GM21786 (cell line): Measurements from ENCODE around the gene CTNNA1.

ENCODE experiments used
- ATAC-seq: cut with Tn5 transposase; IDR thresholded peaks from one replicate; pipeline ENCODE4 v1.9.1; 2021; ENCODE audit not compliant: unreplicated experiment

Gene CTNNA1

GRCh38 chr5:138849882-138850281 is 96.7 kb downstream of the CTNNA1 start:
- ATAC-seq, result no peak

GRCh38 chr5:138850865-138851435 is 97.7 kb downstream of the CTNNA1 start:
- ATAC-seq, result no peak

- ATAC-seq, result no peak
Observed at GRCh38 chr5:138853132-138853531, 99.9 kb downstream of the CTNNA1 start.

GRCh38 chr5:138867011-138867410 is 113.8 kb downstream of the CTNNA1 start:
- ATAC-seq, result no peak

- no peak for ATAC-seq
Observed at GRCh38 chr5:138869038-138869437, 115.8 kb downstream of the CTNNA1 start.

GRCh38 chr5:138869763-138870500 is 116.7 kb downstream of the CTNNA1 start:
- no peak for ATAC-seq

GRCh38 chr5:138870611-138871010 is 117.4 kb downstream of the CTNNA1 start:
- ATAC-seq, result no peak

- ATAC-seq, result no peak
Observed at GRCh38 chr5:138872841-138873465, 119.7 kb downstream of the CTNNA1 start.

GRCh38 chr5:138873466-138874221 is 120.4 kb downstream of the CTNNA1 start:
- ATAC-seq, result no peak

- ATAC-seq, result no peak
Observed at GRCh38 chr5:138874241-138874640, 121.0 kb downstream of the CTNNA1 start.

GRCh38 chr5:138874771-138875551 is 121.7 kb downstream of the CTNNA1 start, which contains the start of gene LRRTM2:
Gene LRRTM2 (minus strand): TSS chr5:138875335. CDS start chr5:138874911, 424 bp downstream.
- no peak for ATAC-seq

GRCh38 chr5:138875552-138875875 is 122.3 kb downstream of the CTNNA1 start:
- no peak for ATAC-seq

GRCh38 chr5:138875946-138876345 is 122.7 kb downstream of the CTNNA1 start:
- no peak for ATAC-seq

- no peak for ATAC-seq
Observed at GRCh38 chr5:138876811-138877210, 123.6 kb downstream of the CTNNA1 start.

- no peak for ATAC-seq
Observed at GRCh38 chr5:138878437-138879235, 125.4 kb downstream of the CTNNA1 start.

GRCh38 chr5:138883211-138883610 is 130.0 kb downstream of the CTNNA1 start:
- ATAC-seq, result no peak

- ATAC-seq, result no peak
Observed at GRCh38 chr5:138884094-138884493, 130.9 kb downstream of the CTNNA1 start.

- ATAC-seq, result no peak
Observed at GRCh38 chr5:138884554-138884953, 131.3 kb downstream of the CTNNA1 start.

GRCh38 chr5:138889994-138890393 is 136.8 kb downstream of the CTNNA1 start:
- no peak for ATAC-seq

GRCh38 chr5:138890644-138891043 is 137.4 kb downstream of the CTNNA1 start:
- ATAC-seq, result no peak
